ENCODE results near the gene GRN. TPM values are rescaled to one million over a fixed set of nuclear protein-coding genes. Genes with fewer than 3 reads are reported as not detected.

GRN gene
- total and polyA plus RNA-seq, 2 of the 8 experiments (the other 6 are each of a cell fraction or from before 2014, with no cell fraction given) = 108 to 387 TPM

Small RNAs within 50 kb of the gene (small RNA-seq; reads per million reads assigned to genes)
- gene RF00012 (ENCODE audit: insufficient read depth) (not detected), gene RNU6-453P (ENCODE audit: insufficient read depth) (not detected)

Other genes with a start within 250 kb of the GRN start
- 48.5 and 54.0 TPM in 2 replicates for gene HDAC5, start 221.7 kb upstream of the GRN start, total RNA-seq (2021; fragmentation: NEBNext Ultra II Directional; extraction: Animal tissue kit (Norgen Biotek cat#: 25700))
- 54.4 and 79.2 TPM in 2 replicates for gene HDAC5, start 221.7 kb upstream of the GRN start, polyA plus RNA-seq (2011; rRNA removed)
- 18.8 and 19.4 TPM in 2 replicates for gene HROB, start 203.4 kb upstream of the GRN start, total RNA-seq (2021; fragmentation: NEBNext Ultra II Directional; extraction: Animal tissue kit (Norgen Biotek cat#: 25700))
- gene HROB, start 203.4 kb upstream of the GRN start, polyA plus RNA-seq (2011; rRNA removed) = 21.6 and 24.1 TPM in 2 replicates
- 0.19 TPM in 1 of 2 replicates, not detected in the other for gene ASB16, start 174.6 kb upstream of the GRN start, total RNA-seq (2021; fragmentation: NEBNext Ultra II Directional; extraction: Animal tissue kit (Norgen Biotek cat#: 25700))
- gene ASB16, start 174.6 kb upstream of the GRN start, polyA plus RNA-seq (2011; rRNA removed) = 0.05 and 0.09 TPM in 2 replicates
- gene TMUB2, start 158.3 kb upstream of the GRN start, total RNA-seq (2021; fragmentation: NEBNext Ultra II Directional; extraction: Animal tissue kit (Norgen Biotek cat#: 25700)) = 15.7 and 18.5 TPM in 2 replicates
- 30.5 and 34.7 TPM in 2 replicates for gene TMUB2, start 158.3 kb upstream of the GRN start, polyA plus RNA-seq (2011; rRNA removed)
- gene ATXN7L3, start 145.4 kb upstream of the GRN start, total RNA-seq (2021; fragmentation: NEBNext Ultra II Directional; extraction: Animal tissue kit (Norgen Biotek cat#: 25700)) = 103 and 106 TPM in 2 replicates
- 53.7 and 72.5 TPM in 2 replicates for gene ATXN7L3, start 145.4 kb upstream of the GRN start, polyA plus RNA-seq (2011; rRNA removed)
- 102 and 106 TPM in 2 replicates for gene UBTF, start 125.6 kb upstream of the GRN start, total RNA-seq (2021; fragmentation: NEBNext Ultra II Directional; extraction: Animal tissue kit (Norgen Biotek cat#: 25700))
- gene UBTF, start 125.6 kb upstream of the GRN start, polyA plus RNA-seq (2011; rRNA removed) = 14.7 and 18.0 TPM in 2 replicates
- 0.08 TPM in 1 of 2 replicates, not detected in the other for gene SLC4A1, start 77.2 kb upstream of the GRN start, total RNA-seq (2021; fragmentation: NEBNext Ultra II Directional; extraction: Animal tissue kit (Norgen Biotek cat#: 25700))
- 0.08 and 0.09 TPM in 2 replicates for gene SLC4A1, start 77.2 kb upstream of the GRN start, polyA plus RNA-seq (2011; rRNA removed)
- gene RUNDC3A, start 36.7 kb upstream of the GRN start, total RNA-seq (2021; fragmentation: NEBNext Ultra II Directional; extraction: Animal tissue kit (Norgen Biotek cat#: 25700)) = 6.1 and 6.4 TPM in 2 replicates
- gene RUNDC3A, start 36.7 kb upstream of the GRN start, polyA plus RNA-seq (2011; rRNA removed) = 13.8 and 15.6 TPM in 2 replicates
- gene SLC25A39, start 20.5 kb upstream of the GRN start, total RNA-seq (2021; fragmentation: NEBNext Ultra II Directional; extraction: Animal tissue kit (Norgen Biotek cat#: 25700)) = 189 and 200 TPM in 2 replicates
- 291 and 408 TPM in 2 replicates for gene SLC25A39, start 20.5 kb upstream of the GRN start, polyA plus RNA-seq (2011; rRNA removed)
- gene FAM171A2, start 18.6 kb downstream of the GRN start, total RNA-seq (2021; fragmentation: NEBNext Ultra II Directional; extraction: Animal tissue kit (Norgen Biotek cat#: 25700)) = 23.9 and 24.1 TPM in 2 replicates
- 21.9 and 31.8 TPM in 2 replicates for gene FAM171A2, start 18.6 kb downstream of the GRN start, polyA plus RNA-seq (2011; rRNA removed)
- gene ITGA2B, start 44.3 kb downstream of the GRN start, total RNA-seq (2021; fragmentation: NEBNext Ultra II Directional; extraction: Animal tissue kit (Norgen Biotek cat#: 25700)) = 11.3 and 12.3 TPM in 2 replicates
- 6.9 and 12.4 TPM in 2 replicates for gene ITGA2B, start 44.3 kb downstream of the GRN start, polyA plus RNA-seq (2011; rRNA removed)
- gene GPATCH8, start 158.1 kb downstream of the GRN start, total RNA-seq (2021; fragmentation: NEBNext Ultra II Directional; extraction: Animal tissue kit (Norgen Biotek cat#: 25700)) = 51.5 and 58.1 TPM in 2 replicates
- gene GPATCH8, start 158.1 kb downstream of the GRN start, polyA plus RNA-seq (2011; rRNA removed) = 20.5 and 21.6 TPM in 2 replicates
- gene FZD2, start 212.2 kb downstream of the GRN start, total RNA-seq (2021; fragmentation: NEBNext Ultra II Directional; extraction: Animal tissue kit (Norgen Biotek cat#: 25700)) = 17.0 and 17.6 TPM in 2 replicates
- 86.7 and 93.6 TPM in 2 replicates for gene FZD2, start 212.2 kb downstream of the GRN start, polyA plus RNA-seq (2011; rRNA removed)